GM04504 (cell line): ENCODE measurements around the gene IFITM1.

Experiments
- DNase-seq: peaks from one replicate; pipeline ENCODE4 v3.0.0-alpha.2; 2012; ENCODE audit warnings: low read depth

The IFITM1 gene

GRCh38 chr11:313787-314553 lies at the start of gene IFITM1:
IFITM1 (plus strand) TSS chr11:314040; CDS start chr11:314171, 131 bp downstream.
- DNase-seq: peak; percentile 66

DNA sequence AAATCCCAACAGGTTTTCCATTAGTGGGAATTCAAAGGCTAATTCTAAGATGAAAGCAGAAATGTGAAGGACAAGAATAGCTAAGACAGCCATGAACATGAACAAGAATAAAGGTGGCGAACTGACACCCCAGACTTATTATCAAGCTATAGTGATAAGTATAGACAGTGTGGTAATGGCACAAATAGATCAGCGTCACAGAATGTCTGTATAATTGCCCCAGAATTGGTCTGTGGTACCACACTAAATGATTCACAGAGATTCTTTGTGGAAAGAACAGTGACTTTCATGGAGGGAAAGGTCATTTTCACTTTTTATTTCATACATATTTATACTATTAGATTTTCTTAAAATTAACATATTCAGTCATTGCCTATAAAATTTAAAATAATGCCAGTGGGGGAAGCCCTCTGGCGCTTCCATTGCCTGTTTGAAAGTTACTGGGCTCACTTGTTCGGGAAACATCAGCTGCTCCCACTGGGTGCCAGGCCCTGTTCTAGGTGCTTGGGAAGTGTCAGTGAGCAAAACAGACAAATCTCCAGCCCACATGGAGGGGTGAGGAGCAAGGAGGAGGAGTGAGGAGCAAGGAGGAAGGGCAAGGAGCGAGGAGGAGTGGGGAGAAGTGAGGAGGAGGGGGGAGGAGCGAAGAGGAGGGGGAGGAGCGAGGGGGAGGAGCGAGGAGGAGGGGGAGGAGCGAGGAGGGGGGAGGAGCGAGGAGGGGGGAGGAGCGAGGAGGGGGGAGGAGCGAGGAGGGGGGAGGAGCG lies 47.0 kb upstream of the IFITM1 start:
- no peak for DNase-seq

GRCh38 chr11:267491-267994 lies 46.3 kb upstream of the IFITM1 start:
- DNase-seq: no peak

GRCh38 chr11:268716-269145 lies 45.1 kb upstream of the IFITM1 start:
- peak; percentile 57 for DNase-seq

GRCh38 chr11:269146-269890 lies 44.5 kb upstream of the IFITM1 start:
- DNase-seq: no peak

DNA sequence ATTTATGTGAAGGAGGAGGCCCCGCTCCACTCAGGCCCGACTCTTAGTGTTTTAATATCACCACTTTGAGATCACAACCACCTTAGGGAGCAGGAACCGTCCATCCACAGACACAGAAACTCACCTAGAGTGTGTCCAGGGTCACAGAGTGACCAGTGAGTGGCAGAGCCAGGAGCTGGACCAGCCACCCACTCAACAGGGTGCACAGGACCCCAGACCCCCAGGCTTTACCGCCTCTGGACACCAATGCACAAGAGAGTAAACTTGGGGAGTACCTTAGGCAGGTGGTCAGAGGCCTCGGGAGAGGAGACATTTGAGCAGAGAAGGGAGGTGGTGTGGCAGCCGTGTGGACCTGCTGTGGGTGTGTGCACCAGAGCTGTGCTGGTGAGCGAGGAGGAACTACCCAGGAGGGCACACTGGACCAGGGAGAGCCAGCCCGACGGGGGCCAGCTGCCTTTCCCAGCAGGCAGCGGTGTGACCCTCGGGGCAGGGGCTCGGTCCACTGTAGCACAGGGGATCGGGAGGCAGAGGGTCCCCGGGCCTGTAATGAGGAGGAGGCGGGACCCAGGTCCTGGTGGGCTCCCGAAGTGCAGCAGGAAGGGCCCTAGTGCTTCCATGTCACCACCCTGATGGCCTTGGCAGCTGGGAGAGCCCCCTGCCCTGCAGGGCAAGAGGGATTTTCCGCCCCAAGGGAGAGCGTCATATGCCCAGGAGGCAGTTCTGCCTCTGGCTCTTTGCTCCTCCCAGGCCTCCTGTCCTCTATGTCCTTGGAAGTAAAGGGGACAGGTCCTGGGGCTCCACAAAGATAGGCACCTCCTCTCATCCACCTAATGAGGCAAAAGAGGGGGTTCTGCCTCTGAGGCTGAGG lies 43.2 kb upstream of the IFITM1 start:
- DNase-seq: no peak

DNA sequence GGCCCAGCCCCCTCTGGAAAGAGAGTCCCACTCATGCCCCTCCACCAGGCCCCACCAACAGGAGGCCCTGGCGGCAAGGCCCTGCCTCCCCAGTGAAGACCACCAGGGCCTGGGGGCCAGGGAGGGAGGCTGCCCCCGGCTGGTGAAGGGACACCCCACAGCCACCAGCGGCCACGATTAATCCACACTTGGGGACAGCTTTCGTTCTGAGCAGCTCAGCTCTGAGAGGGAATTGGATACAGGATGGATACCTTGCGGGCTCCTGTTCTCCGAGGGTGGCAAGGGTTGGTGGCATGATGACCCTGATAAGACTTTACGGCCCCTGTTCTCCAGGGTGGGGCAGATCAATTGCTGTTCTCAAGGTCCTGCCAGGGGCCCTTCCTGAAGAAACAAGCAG lies 42.5 kb upstream of the IFITM1 start:
- DNase-seq: no peak

DNA sequence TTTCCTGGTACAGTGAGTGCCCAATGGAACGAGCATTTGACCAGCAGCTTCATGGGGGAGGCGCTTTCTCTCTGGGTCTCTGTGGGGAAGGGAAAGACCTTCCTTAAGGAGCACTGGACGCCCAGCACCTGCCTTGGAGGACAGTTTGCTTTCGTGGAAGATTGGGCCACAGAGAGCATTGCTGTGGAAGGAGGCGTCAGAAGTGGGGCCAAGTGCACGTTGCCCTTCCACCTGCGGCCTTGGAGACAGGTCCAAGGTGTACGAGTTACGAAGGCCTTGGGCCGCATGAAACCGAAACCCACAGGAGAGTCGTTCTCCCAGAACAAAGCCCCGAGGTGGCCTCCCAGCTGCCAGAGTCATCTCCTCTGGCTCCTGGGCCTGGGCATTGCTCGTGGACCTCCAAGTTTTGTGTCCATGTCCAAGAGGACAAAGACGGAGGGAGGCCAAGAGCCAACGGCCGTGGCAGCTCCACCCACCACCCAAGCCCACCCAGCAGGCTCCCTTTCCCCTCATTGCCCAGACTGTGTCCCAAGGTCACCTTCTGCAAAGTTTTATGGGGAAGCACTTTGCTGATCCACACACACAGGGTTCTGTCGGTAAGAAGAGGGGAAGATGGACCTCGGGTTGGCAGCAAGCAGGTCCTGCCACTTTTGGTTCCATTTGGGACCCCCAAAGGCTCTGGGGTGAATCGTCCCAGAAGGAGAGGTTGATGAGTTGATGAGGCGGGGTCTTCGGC lies 41.5 kb upstream of the IFITM1 start:
- no peak for DNase-seq

DNA sequence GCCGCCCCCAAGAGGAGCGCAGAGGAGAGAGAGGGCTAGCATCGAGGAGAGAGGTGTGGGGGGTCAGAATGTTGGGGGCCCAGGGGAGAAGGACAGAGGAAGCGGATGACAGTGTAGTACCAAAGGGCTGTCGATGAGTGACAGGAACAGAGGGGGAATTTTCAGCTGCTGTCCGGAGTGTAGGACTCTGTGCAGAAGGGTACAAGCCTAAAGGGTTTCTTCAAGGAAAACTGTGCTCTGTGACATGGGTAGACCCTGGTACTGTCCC lies 41.0 kb upstream of the IFITM1 start:
- no peak for DNase-seq

GRCh38 chr11:276219-276618 lies 37.6 kb upstream of the IFITM1 start:
- DNase-seq: no peak

GRCh38 chr11:278001-278951 lies 35.6 kb upstream of the IFITM1 start, which contains the start of gene NLRP6:
NLRP6 (plus strand) TSS chr11:278407; CDS start chr11:278570, 163 bp downstream.
- DNase-seq: no peak

- DNase-seq: no peak
These were observed 34.5 kb upstream of the IFITM1 start for GRCh38 chr11:279040-279965.

DNA sequence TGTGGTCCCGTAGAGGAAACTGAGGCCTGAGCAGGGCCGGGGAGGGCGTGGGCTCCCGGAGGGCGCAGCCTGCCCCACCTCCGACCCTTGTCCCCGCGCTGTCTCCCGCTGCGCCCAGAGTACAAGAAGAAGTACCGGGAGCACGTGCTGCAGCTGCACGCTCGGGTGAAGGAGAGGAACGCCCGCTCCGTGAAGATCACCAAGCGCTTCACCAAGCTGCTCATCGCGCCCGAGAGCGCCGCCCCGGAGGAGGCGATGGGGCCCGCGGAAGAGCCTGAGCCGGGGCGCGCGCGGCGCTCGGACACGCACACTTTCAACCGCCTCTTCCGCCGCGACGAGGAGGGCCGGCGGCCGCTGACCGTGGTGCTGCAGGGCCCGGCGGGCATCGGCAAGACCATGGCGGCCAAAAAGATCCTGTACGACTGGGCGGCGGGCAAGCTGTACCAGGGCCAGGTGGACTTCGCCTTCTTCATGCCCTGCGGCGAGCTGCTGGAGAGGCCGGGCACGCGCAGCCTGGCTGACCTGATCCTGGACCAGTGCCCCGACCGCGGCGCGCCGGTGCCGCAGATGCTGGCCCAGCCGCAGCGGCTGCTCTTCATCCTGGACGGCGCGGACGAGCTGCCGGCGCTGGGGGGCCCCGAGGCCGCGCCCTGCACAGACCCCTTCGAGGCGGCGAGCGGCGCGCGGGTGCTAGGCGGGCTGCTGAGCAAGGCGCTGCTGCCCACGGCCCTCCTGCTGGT lies 33.7 kb upstream of the IFITM1 start:
- DNase-seq: no peak

DNA sequence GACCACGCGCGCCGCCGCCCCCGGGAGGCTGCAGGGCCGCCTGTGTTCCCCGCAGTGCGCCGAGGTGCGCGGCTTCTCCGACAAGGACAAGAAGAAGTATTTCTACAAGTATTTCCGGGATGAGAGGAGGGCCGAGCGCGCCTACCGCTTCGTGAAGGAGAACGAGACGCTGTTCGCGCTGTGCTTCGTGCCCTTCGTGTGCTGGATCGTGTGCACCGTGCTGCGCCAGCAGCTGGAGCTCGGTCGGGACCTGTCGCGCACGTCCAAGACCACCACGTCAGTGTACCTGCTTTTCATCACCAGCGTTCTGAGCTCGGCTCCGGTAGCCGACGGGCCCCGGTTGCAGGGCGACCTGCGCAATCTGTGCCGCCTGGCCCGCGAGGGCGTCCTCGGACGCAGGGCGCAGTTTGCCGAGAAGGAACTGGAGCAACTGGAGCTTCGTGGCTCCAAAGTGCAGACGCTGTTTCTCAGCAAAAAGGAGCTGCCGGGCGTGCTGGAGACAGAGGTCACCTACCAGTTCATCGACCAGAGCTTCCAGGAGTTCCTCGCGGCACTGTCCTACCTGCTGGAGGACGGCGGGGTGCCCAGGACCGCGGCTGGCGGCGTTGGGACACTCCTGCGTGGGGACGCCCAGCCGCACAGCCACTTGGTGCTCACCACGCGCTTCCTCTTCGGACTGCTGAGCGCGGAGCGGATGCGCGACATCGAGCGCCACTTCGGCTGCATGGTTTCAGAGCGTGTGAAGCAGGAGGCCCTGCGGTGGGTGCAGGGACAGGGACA lies 32.9 kb upstream of the IFITM1 start:
- no peak for DNase-seq

DNA sequence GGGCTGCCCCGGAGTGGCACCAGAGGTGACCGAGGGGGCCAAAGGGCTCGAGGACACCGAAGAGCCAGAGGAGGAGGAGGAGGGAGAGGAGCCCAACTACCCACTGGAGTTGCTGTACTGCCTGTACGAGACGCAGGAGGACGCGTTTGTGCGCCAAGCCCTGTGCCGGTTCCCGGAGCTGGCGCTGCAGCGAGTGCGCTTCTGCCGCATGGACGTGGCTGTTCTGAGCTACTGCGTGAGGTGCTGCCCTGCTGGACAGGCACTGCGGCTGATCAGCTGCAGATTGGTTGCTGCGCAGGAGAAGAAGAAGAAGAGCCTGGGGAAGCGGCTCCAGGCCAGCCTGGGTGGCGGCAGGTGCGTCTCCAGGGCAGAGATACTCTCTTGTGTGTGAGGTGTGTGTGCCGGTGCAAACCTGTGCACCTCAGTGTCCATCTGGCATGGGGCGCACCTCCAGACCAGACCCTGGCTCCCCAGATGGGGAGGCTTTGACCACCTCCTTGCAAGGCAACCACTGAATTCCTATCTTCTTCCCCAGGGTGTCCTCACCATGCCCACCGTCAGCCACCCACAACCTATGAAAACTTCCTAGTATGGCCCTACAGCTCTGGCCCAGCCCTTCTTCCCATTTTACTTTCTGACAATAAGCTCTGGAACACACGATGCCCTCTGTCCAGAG lies 32.2 kb upstream of the IFITM1 start:
- no peak for DNase-seq

GRCh38 chr11:282171-282570 lies 31.7 kb upstream of the IFITM1 start:
- DNase-seq: no peak
